Epithelial cell of esophagus (primary cell): ENCODE measurements around the gene DLEC1.

ENCODE experiments used
- DNase-seq: peaks from one replicate; pipeline ENCODE4 v3.0.0; 2010; ENCODE audit warnings: low read depth
- H3K4me3 ChIP-seq: 2 replicates; pipeline ENCODE4 v1.5.1; 2011; ENCODE audit warnings: mild to moderate bottlenecking, low read length, control low read depth
- CTCF ChIP-seq: IDR thresholded peaks from 2 replicates; pipeline ENCODE4 v1.5.1; 2011; ENCODE audit warnings: low read depth, mild to moderate bottlenecking, low read length, control low read depth, inconsistent platforms; ENCODE audit not compliant: insufficient read depth; ENCODE audit errors: missing control alignments

The DLEC1 gene

GRCh38 chr3:38089163-38089562 lies 50.2 kb downstream of the DLEC1 start:
- DNase-seq: no peak
- no peak for TF ChIP-seq CTCF
- H3K4me3 ChIP-seq: no peak overlapping the region

GRCh38 chr3:38090453-38090852 lies 51.4 kb downstream of the DLEC1 start:
- no peak overlapping the region for H3K4me3 ChIP-seq
- TF ChIP-seq CTCF: no peak
- DNase-seq: no peak

- no peak overlapping the region for H3K4me3 ChIP-seq
- no peak for TF ChIP-seq CTCF
- no peak for DNase-seq
These were observed 56.0 kb downstream of the DLEC1 start for GRCh38 chr3:38094999-38095398.

GRCh38 chr3:38095669-38096483 lies 56.9 kb downstream of the DLEC1 start:
- H3K4me3 ChIP-seq: no peak overlapping the region
- TF ChIP-seq CTCF: no peak
- DNase-seq: no peak

- no peak for TF ChIP-seq CTCF
- H3K4me3 ChIP-seq: no peak overlapping the region
- DNase-seq: no peak
These were observed 58.7 kb downstream of the DLEC1 start for GRCh38 chr3:38097446-38098375.

GRCh38 chr3:38098376-38098723 lies 59.3 kb downstream of the DLEC1 start:
- TF ChIP-seq CTCF: no peak
- H3K4me3 ChIP-seq: no peak overlapping the region
- no peak for DNase-seq
